Measurements from ENCODE around the gene ANKRD35.
"Not testable (repeated sequence)": the region's sequence is repeated elsewhere in the genome, so short reads cannot be mapped to it uniquely, and the experiment has no call there.

The ANKRD35 gene

GRCh38 chr1:145846201-145846612 lies 39.5 kb downstream of the ANKRD35 start:
- peak; percentile 62 for TF ChIP-seq CTCF (IDR thresholded peaks at IDR 0.05)
- Mint-ChIP-seq H3K4me3 (no peak overlapping the region), H3K27me3 (ENCODE audit: low read depth, poor library complexity) (no peaks in the 10 kb centered on the region), H3K9me3 (no peaks in the 10 kb centered on the region), H3K27ac (no peak overlapping the region), H3K4me1 (peaks cover 7% of the 10 kb centered on the region), H3K36me3 (ENCODE audit: low read depth) (peaks cover 34% of the 10 kb centered on the region)
- DNase-seq, result peak; percentile 43

- Mint-ChIP-seq H3K36me3 (ENCODE audit: low read depth) (peaks cover 30% of the 10 kb centered on the region), H3K27ac (no peak within 1 kb of the TSS), H3K27me3 (ENCODE audit: low read depth, poor library complexity) (no peaks in the 10 kb centered on the region), H3K9me3 (no peaks in the 10 kb centered on the region), H3K4me3 (no peak within 1 kb of the TSS), H3K4me1 (peaks cover 7% of the 10 kb centered on the region)
- TF ChIP-seq CTCF (IDR thresholded peaks at IDR 0.05), result peak; percentile 94
- DNase-seq, result peak; percentile 87
These were observed 40.0 kb downstream of the ANKRD35 start, which contains the start of gene NUDT17 for GRCh38 chr1:145845514-145846161. TSS of gene NUDT17 (plus strand) at chr1:145845630. CDS start at chr1:145845641, 11 bp downstream.

GRCh38 chr1:145845144-145845513 lies 40.5 kb downstream of the ANKRD35 start:
- Mint-ChIP-seq H3K27me3 (ENCODE audit: low read depth, poor library complexity) (no peaks in the 10 kb centered on the region), H3K27ac (no peak overlapping the region), H3K9me3 (no peaks in the 10 kb centered on the region), H3K4me1 (peaks cover 7% of the 10 kb centered on the region), H3K36me3 (ENCODE audit: low read depth) (peaks cover 24% of the 10 kb centered on the region), H3K4me3 (no peak overlapping the region)
- no peak for TF ChIP-seq CTCF (IDR thresholded peaks at IDR 0.05)
- no peak for DNase-seq

GRCh38 chr1:145843031-145843430 lies 42.6 kb downstream of the ANKRD35 start:
- H3K4me3 Mint-ChIP-seq, result no peak overlapping the region
- H3K36me3 Mint-ChIP-seq (ENCODE audit: low read depth), result peaks cover 29% of the 10 kb centered on the region
- peaks cover 7% of the 10 kb centered on the region for H3K4me1 Mint-ChIP-seq
- H3K27me3 Mint-ChIP-seq (ENCODE audit: low read depth, poor library complexity), result no peaks in the 10 kb centered on the region
- no peak overlapping the region for H3K27ac Mint-ChIP-seq
- no peaks in the 10 kb centered on the region for H3K9me3 Mint-ChIP-seq
- no peak for DNase-seq
- no peak for TF ChIP-seq CTCF (IDR thresholded peaks at IDR 0.05)

GRCh38 chr1:145837656-145838055 lies 48.0 kb downstream of the ANKRD35 start:
- TF ChIP-seq CTCF (IDR thresholded peaks at IDR 0.05), result no peak
- no peak overlapping the region for H3K4me3 Mint-ChIP-seq
- H3K27me3 Mint-ChIP-seq (ENCODE audit: low read depth, poor library complexity), result no peaks in the 10 kb centered on the region
- no peaks in the 10 kb centered on the region for H3K9me3 Mint-ChIP-seq
- no peaks in the 10 kb centered on the region for H3K4me1 Mint-ChIP-seq
- H3K36me3 Mint-ChIP-seq (ENCODE audit: low read depth), result peaks cover 62% of the 10 kb centered on the region
- H3K27ac Mint-ChIP-seq, result no peak overlapping the region
- no peak for DNase-seq

GRCh38 chr1:145830810-145831209 lies 54.9 kb downstream of the ANKRD35 start:
- peaks cover 75% of the 10 kb centered on the region for H3K36me3 Mint-ChIP-seq (ENCODE audit: low read depth)
- H3K27me3 Mint-ChIP-seq (ENCODE audit: low read depth, poor library complexity), result not testable (repeated sequence)

More at GRCh38 chr1:145830810-145831209, 54.9 kb downstream of the ANKRD35 start:
- H3K4me3 Mint-ChIP-seq, H3K4me1 Mint-ChIP-seq, DNase-seq, H3K9me3 Mint-ChIP-seq, H3K27ac Mint-ChIP-seq: not testable (repeated sequence)
